Measurements from ENCODE around the gene CHTOP.

- TF ChIP-seq POLR2A (IDR thresholded peaks at IDR 0.05; ENCODE audit: control extremely low read depth in 1 of 2, low read depth in 2 of 2, low read length in 2 of 2), result no peak
- no peak for TF ChIP-seq POLR2AphosphoS5 (IDR thresholded peaks at IDR 0.05; ENCODE audit: low read depth, low read length)
- TF ChIP-seq EGR1 (IDR thresholded peaks at IDR 0.05; ENCODE audit: borderline replicate concordance, low read depth, low read length), result no peak
- TF ChIP-seq TEAD4 (IDR thresholded peaks at IDR 0.05; ENCODE audit: low read depth, low read length), result no peak
- no peak for TF ChIP-seq CHD2 (IDR thresholded peaks at IDR 0.05; ENCODE audit: low read length)
- TF ChIP-seq SUZ12 (IDR thresholded peaks at IDR 0.05; ENCODE audit: low read length), result no peak
- no peak for TF ChIP-seq GABPA (IDR thresholded peaks at IDR 0.05; ENCODE audit: borderline replicate concordance, insufficient read depth, low read length)
These were observed 54.4 kb downstream of the CHTOP start for GRCh38 chr1:153688276-153688675.
